A549 (cell line): Measurements from ENCODE around the gene MYH11.

Source experiments
- CEBPB ChIP-seq, 2 experiments: fragments of >200 bp in 1 of 2; sonication (Bioruptor Twin) in 1 of 2; formaldehyde crosslinking in 1 of 2; IDR thresholded peaks; 2 replicates each; pipeline ENCODE4 v1.6.1; 2012 to 2016
- CHD2 ChIP-seq: fragments of 150-350 bp; IDR thresholded peaks from 2 replicates; pipeline ENCODE4 v1.6.1; 2014; ENCODE audit warnings: low read length; ENCODE audit not compliant: partially characterized antibody
- ELK1 ChIP-seq: fragments of 150-350 bp; IDR thresholded peaks from 2 replicates; pipeline ENCODE4 v1.6.1; 2014; ENCODE audit warnings: low read depth, mild to moderate bottlenecking, low read length
- FOXS1 ChIP-seq: fragments of 250-450 bp; sonication (Bioruptor Pico); IDR thresholded peaks from 2 replicates; pipeline ENCODE4 v1.5.0; 2020; ENCODE audit warnings: mild to moderate bottlenecking, moderate library complexity
- JUN ChIP-seq, 2 experiments: fragments of >200 bp; sonication (Bioruptor Twin); formaldehyde crosslinking; IDR thresholded peaks; 2 replicates in 1 of 2; 3 replicates in 1 of 2; pipeline ENCODE4 v1.6.1; 2016 to 2017
- JUNB ChIP-seq: fragments of >200 bp; sonication (Bioruptor Twin); formaldehyde crosslinking; IDR thresholded peaks from 2 replicates; pipeline ENCODE4 v1.6.1; 2016
- KDM1A ChIP-seq: fragments of 200-600 bp; sonication (generic); IDR thresholded peaks from 2 replicates; pipeline ENCODE4 v1.6.1; 2016; ENCODE audit warnings: low read depth, mild to moderate bottlenecking
- KDM5A ChIP-seq: fragments of 200-600 bp; sonication (generic); IDR thresholded peaks from 2 replicates; pipeline ENCODE4 v1.6.1; 2016; ENCODE audit warnings: antibody characterized with exemption, mild to moderate bottlenecking
- MYC ChIP-seq: IDR thresholded peaks from 2 replicates; pipeline ENCODE4 v1.6.1; 2012; ENCODE audit warnings: mild to moderate bottlenecking, inconsistent platforms, low read length, improper control_type of control experiment, borderline replicate concordance
- POLR2A ChIP-seq: IDR thresholded peaks from 2 replicates; pipeline ENCODE4 v1.6.1; 2012; ENCODE audit warnings: mild to moderate bottlenecking, low read length
- RFX5 ChIP-seq: fragments of 450-650 bp; IDR thresholded peaks from 2 replicates; pipeline ENCODE4 v1.7.1; 2014; ENCODE audit warnings: antibody characterized with exemption, mild to moderate bottlenecking, moderate library complexity
- TFCP2L1 ChIP-seq: fragments of 250-450 bp; sonication (Bioruptor Pico); IDR thresholded peaks from 2 replicates; pipeline ENCODE4 v1.5.0; 2021; ENCODE audit warnings: mild to moderate bottlenecking
- USF2 ChIP-seq: fragments of 450-650 bp; IDR thresholded peaks from 2 replicates; pipeline ENCODE4 v1.6.1; 2014; ENCODE audit warnings: antibody characterized with exemption
- TF ChIP-seq, protein P1 (sequence below): fragments of >200 bp; sonication (Bioruptor Twin); formaldehyde crosslinking; IDR thresholded peaks from 3 replicates; pipeline ENCODE4 v1.5.1; 2016

GRCh38 chr16:15778204-15778743 is 78.6 kb downstream of the MYH11 start:
- no peak for TF ChIP-seq JUN (IDR thresholded peaks at IDR 0.05)
- no peak for TF ChIP-seq ELK1
- TF ChIP-seq, protein P1, sequence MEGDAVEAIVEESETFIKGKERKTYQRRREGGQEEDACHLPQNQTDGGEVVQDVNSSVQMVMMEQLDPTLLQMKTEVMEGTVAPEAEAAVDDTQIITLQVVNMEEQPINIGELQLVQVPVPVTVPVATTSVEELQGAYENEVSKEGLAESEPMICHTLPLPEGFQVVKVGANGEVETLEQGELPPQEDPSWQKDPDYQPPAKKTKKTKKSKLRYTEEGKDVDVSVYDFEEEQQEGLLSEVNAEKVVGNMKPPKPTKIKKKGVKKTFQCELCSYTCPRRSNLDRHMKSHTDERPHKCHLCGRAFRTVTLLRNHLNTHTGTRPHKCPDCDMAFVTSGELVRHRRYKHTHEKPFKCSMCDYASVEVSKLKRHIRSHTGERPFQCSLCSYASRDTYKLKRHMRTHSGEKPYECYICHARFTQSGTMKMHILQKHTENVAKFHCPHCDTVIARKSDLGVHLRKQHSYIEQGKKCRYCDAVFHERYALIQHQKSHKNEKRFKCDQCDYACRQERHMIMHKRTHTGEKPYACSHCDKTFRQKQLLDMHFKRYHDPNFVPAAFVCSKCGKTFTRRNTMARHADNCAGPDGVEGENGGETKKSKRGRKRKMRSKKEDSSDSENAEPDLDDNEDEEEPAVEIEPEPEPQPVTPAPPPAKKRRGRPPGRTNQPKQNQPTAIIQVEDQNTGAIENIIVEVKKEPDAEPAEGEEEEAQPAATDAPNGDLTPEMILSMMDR: no peak
- TF ChIP-seq CEBPB (IDR thresholded peaks at IDR 0.05): no peak
- no peak for TF ChIP-seq KDM5A
- TF ChIP-seq POLR2A: no peak
- TF ChIP-seq TFCP2L1 (CRISPR knock-in tag): no peak
- no peak for TF ChIP-seq JUNB
- TF ChIP-seq FOXS1: no peak
- no peak for TF ChIP-seq KDM1A
- TF ChIP-seq RFX5: no peak
- no peak for TF ChIP-seq MYC
- no peak for TF ChIP-seq USF2
- no peak for TF ChIP-seq CHD2
